Skin epidermis (tissue), 12 donors: ENCODE measurements around the gene CAPS.

Experiments used
- H3K27ac ChIP-seq, 21 experiments: fragments of 200-600 bp; sonication (generic) in 11 of 21; one replicate each; pipeline ENCODE4 v1.5.0; 2020; ENCODE audit warnings: mild to moderate bottlenecking in 3 of 21, inconsistent platforms in 2 of 21, moderate library complexity in 2 of 21
- H3K4me3 ChIP-seq, 7 experiments: fragments of 200-600 bp; sonication (generic) in 2 of 7; one replicate each; pipeline ENCODE4 v1.5.0; 2020; ENCODE audit warnings: inconsistent platforms in 2 of 7, mild to moderate bottlenecking in 2 of 7, moderate library complexity in 1 of 7

CAPS gene

GRCh38 chr19:5929625-5930024 is 15.6 kb downstream of the CAPS start:
- peak overlapping the region in 2 of 21 experiments; percentile 15 to 21 for H3K27ac ChIP-seq
- no peak overlapping the region for H3K4me3 ChIP-seq

- Histone ChIP-seq H3K4me3 (no peak overlapping the region), H3K27ac (no peak overlapping the region)
These were observed 17.2 kb downstream of the CAPS start for GRCh38 chr19:5931251-5931650.

- Histone ChIP-seq H3K4me3 (no peak overlapping the region), H3K27ac (no peak overlapping the region)
These were observed 18.1 kb downstream of the CAPS start for GRCh38 chr19:5932146-5932545.

GRCh38 chr19:5932609-5933262 is 18.7 kb downstream of the CAPS start:
- no peak overlapping the region for H3K4me3 ChIP-seq
- H3K27ac ChIP-seq, result peak overlapping the region in 1 of 21 experiments; percentile 13

GRCh38 chr19:5933391-5934068 is 19.5 kb downstream of the CAPS start:
- Histone ChIP-seq H3K27ac (peak overlapping the region in 4 of 21 experiments; percentile 13 to 59 (median 43)), H3K4me3 (no peak overlapping the region)

- no peak overlapping the region for H3K4me3 ChIP-seq
- H3K27ac ChIP-seq, result peak overlapping the region in 6 of 21 experiments; percentile 21 to 73 (median 53)
These were observed 20.0 kb downstream of the CAPS start for GRCh38 chr19:5934069-5934401.

GRCh38 chr19:5934774-5935472 is 20.9 kb downstream of the CAPS start:
- Histone ChIP-seq H3K4me3 (no peak overlapping the region), H3K27ac (peak overlapping the region in 12 of 21 experiments; percentile 4 to 73 (median 48))

- no peak overlapping the region for H3K4me3 ChIP-seq
These were observed 21.6 kb downstream of the CAPS start for GRCh38 chr19:5935473-5936291.

GRCh38 chr19:5936292-5936592 is 22.2 kb downstream of the CAPS start:
- Histone ChIP-seq H3K4me3 (no peak overlapping the region), H3K27ac (peak overlapping the region in 4 of 21 experiments; percentile 33 to 73 (median 57))

More at GRCh38 chr19:5935473-5936291, 21.6 kb downstream of the CAPS start:
- H3K27ac ChIP-seq, result peak overlapping the region in 12 of 21 experiments; percentile 7 to 73 (median 42)

- Histone ChIP-seq H3K27ac (no peak overlapping the region), H3K4me3 (no peak overlapping the region)
These were observed 23.5 kb downstream of the CAPS start for GRCh38 chr19:5937550-5937949.

GRCh38 chr19:5940260-5941208 is 26.5 kb downstream of the CAPS start:
- H3K4me3 ChIP-seq, result no peak overlapping the region
- no peak overlapping the region for H3K27ac ChIP-seq

- Histone ChIP-seq H3K27ac (no peak overlapping the region), H3K4me3 (no peak overlapping the region)
These were observed 27.6 kb downstream of the CAPS start for GRCh38 chr19:5941673-5942072.

- Histone ChIP-seq H3K27ac (no peak overlapping the region), H3K4me3 (no peak overlapping the region)
These were observed 29.0 kb downstream of the CAPS start for GRCh38 chr19:5943045-5943444.

GRCh38 chr19:5943623-5944022 is 29.6 kb downstream of the CAPS start:
- Histone ChIP-seq H3K4me3 (no peak overlapping the region), H3K27ac (no peak overlapping the region)

GRCh38 chr19:5947435-5947834 is 33.4 kb downstream of the CAPS start:
- Histone ChIP-seq H3K27ac (peak overlapping the region in 17 of 21 experiments; percentile 1 to 76 (median 58)), H3K4me3 (peak overlapping the region in 1 of 7 experiments; percentile 11)

- Histone ChIP-seq H3K27ac (peak overlapping the region in 13 of 21 experiments; percentile 6 to 76 (median 46)), H3K4me3 (no peak overlapping the region)
These were observed 34.9 kb downstream of the CAPS start for GRCh38 chr19:5948752-5949564.

GRCh38 chr19:5949792-5950305 is 35.8 kb downstream of the CAPS start:
- H3K27ac ChIP-seq, result peak overlapping the region in 9 of 21 experiments; percentile 6 to 76 (median 48)
- H3K4me3 ChIP-seq, result no peak overlapping the region

GRCh38 chr19:5950741-5951140 is 36.7 kb downstream of the CAPS start:
- H3K4me3 ChIP-seq, result no peak overlapping the region
- H3K27ac ChIP-seq, result peak overlapping the region in 5 of 21 experiments; percentile 0 to 68 (median 38)
